Liver (tissue), 9 donors: ENCODE measurements around the gene STEEP1. TPM values are rescaled to one million over a fixed set of nuclear protein-coding genes. Genes with fewer than 3 reads are reported as not detected.

ENCODE experiments used
- DNase-seq: peaks from one replicate; pipeline ENCODE4 v3.0.0-alpha.2; 2017; ENCODE audit warnings: low spot score
- H3K27ac ChIP-seq, 2 donors: one replicate each; pipeline ENCODE4 v1.7.0; 2013; ENCODE audit warnings: inconsistent platforms in 2 of 2, low read length in 2 of 2, control low read depth in 1 of 2, low read depth in 1 of 2, mild to moderate bottlenecking in 1 of 2
- H3K27me3 ChIP-seq, 4 donors: one replicate each; pipeline versions ENCODE4 v1.6.1 to v1.7.0; 2013; ENCODE audit warnings: low read length in 3 of 4, inconsistent platforms in 1 of 4, mild to moderate bottlenecking in 1 of 4, moderate library complexity in 1 of 4; ENCODE audit not compliant: control insufficient read depth in 4 of 4, insufficient read depth in 4 of 4
- H3K36me3 ChIP-seq, 4 donors: one replicate each; pipeline versions ENCODE4 v1.6.1 to v1.7.0; 2013; ENCODE audit warnings: low read length in 3 of 4, mild to moderate bottlenecking in 3 of 4, low read depth in 1 of 4, moderate library complexity in 1 of 4; ENCODE audit not compliant: control insufficient read depth in 4 of 4, insufficient read depth in 3 of 4
- H3K4me1 ChIP-seq, 4 donors: one replicate each; pipeline versions ENCODE4 v1.6.1 to v1.7.0; 2013; ENCODE audit warnings: low read length in 3 of 4, mild to moderate bottlenecking in 3 of 4, moderate library complexity in 1 of 4; ENCODE audit not compliant: control insufficient read depth in 4 of 4, insufficient read depth in 4 of 4
- H3K4me3 ChIP-seq, 3 donors: one replicate each; pipeline versions ENCODE4 v1.6.1 to v1.7.0; 2013; ENCODE audit warnings: low read length in 3 of 3, control low read depth in 1 of 3, low read depth in 1 of 3, mild to moderate bottlenecking in 1 of 3
- H3K9ac ChIP-seq, 2 donors: one replicate each; pipeline ENCODE4 v1.7.0; 2013; ENCODE audit warnings: low read length in 2 of 2, mild to moderate bottlenecking in 2 of 2, moderate library complexity in 2 of 2, control low read depth in 1 of 2, low read depth in 1 of 2
- H3K9me3 ChIP-seq, 4 donors: one replicate each; pipeline versions ENCODE4 v1.6.1 to v1.7.0; 2013; ENCODE audit warnings: low read length in 3 of 4; ENCODE audit not compliant: control insufficient read depth in 4 of 4
- EGR1 ChIP-seq, 2 donors: IDR thresholded peaks; 2 replicates each; pipeline ENCODE4 v1.6.1; 2016 to 2018; ENCODE audit warnings: antibody characterized with exemption in 2 of 2, low read depth in 2 of 2
- FOXA1 ChIP-seq: IDR thresholded peaks from 2 replicates; pipeline ENCODE4 v1.6.1; 2016; ENCODE audit warnings: antibody characterized with exemption
- FOXA2 ChIP-seq: IDR thresholded peaks from 2 replicates; pipeline ENCODE4 v1.6.1; 2016; ENCODE audit warnings: antibody characterized with exemption
- GABPA ChIP-seq, 2 donors: IDR thresholded peaks in 1 of 2; conservative IDR thresholded peaks in 1 of 2; 2 replicates each; pipeline ENCODE4 v1.6.1; 2016; ENCODE audit warnings: antibody characterized with exemption in 2 of 2, mild to moderate bottlenecking in 1 of 2, moderate library complexity in 1 of 2
- HNF4A ChIP-seq, 2 donors: conservative IDR thresholded peaks; 2 replicates each; pipeline ENCODE4 v1.6.1; 2016; ENCODE audit warnings: antibody characterized with exemption in 2 of 2, mild to moderate bottlenecking in 2 of 2
- HNF4G ChIP-seq: IDR thresholded peaks from 2 replicates; pipeline ENCODE4 v1.6.1; 2016; ENCODE audit warnings: antibody characterized with exemption
- JUND ChIP-seq, 2 donors: IDR thresholded peaks; 2 replicates each; pipeline ENCODE4 v1.6.1; 2016; ENCODE audit warnings: antibody characterized with exemption in 2 of 2
- MAX ChIP-seq: IDR thresholded peaks from 2 replicates; pipeline ENCODE4 v1.6.1; 2016; ENCODE audit warnings: antibody characterized with exemption
- NR2F2 ChIP-seq: IDR thresholded peaks from 2 replicates; pipeline ENCODE4 v1.6.1; 2016; ENCODE audit warnings: antibody characterized with exemption
- RAD21 ChIP-seq, 2 donors: IDR thresholded peaks; 2 replicates each; pipeline ENCODE4 v1.6.1; 2016; ENCODE audit warnings: antibody characterized with exemption in 2 of 2, mild to moderate bottlenecking in 2 of 2
- REST ChIP-seq: IDR thresholded peaks from 2 replicates; pipeline ENCODE4 v1.6.1; 2016; ENCODE audit warnings: antibody characterized with exemption, mild to moderate bottlenecking
- RXRA ChIP-seq, 2 donors: IDR thresholded peaks; 2 replicates each; pipeline ENCODE4 v1.6.1; 2017 to 2018; ENCODE audit warnings: antibody characterized with exemption in 2 of 2, mild to moderate bottlenecking in 1 of 2
- SP1 ChIP-seq: IDR thresholded peaks from 2 replicates; pipeline ENCODE4 v1.6.1; 2018; ENCODE audit warnings: antibody characterized with exemption, mild to moderate bottlenecking
- TAF1 ChIP-seq: conservative IDR thresholded peaks from 2 replicates; pipeline ENCODE4 v1.6.1; 2016; ENCODE audit warnings: antibody characterized with exemption, mild to moderate bottlenecking
- YY1 ChIP-seq: IDR thresholded peaks from 2 replicates; pipeline ENCODE4 v1.6.1; 2016; ENCODE audit warnings: antibody characterized with exemption, mild to moderate bottlenecking
- ZBTB33 ChIP-seq: IDR thresholded peaks from 2 replicates; pipeline ENCODE4 v1.6.1; 2016; ENCODE audit warnings: antibody characterized with exemption
- WGBS: extraction: QIAGEN DNeasy Blood & Tissue Kit; methylation state at CpG from one replicate; pipeline ENCODE4 v1.1.7; 2013; 5-methylcytosine and 5-hydroxymethylcytosine counted together
- polyA plus RNA-seq, 2 donors: library from polyadenylated mRNA; stranded (reverse) in 1 of 2; unstranded in 1 of 2; fragments of 200-250 nt in 1 of 2; fragments of >200 nt in 1 of 2; fragmentation: Nextera tagmentation in 1 of 2; extraction: Ambion mirVana in 1 of 2; gene quantifications; one replicate each; pipeline versions ENCODE4 v1.2.1 to v1.2.3, GENCODE V29; 2013 to 2015
- total RNA-seq, 2 donors: library from RNA; depleted of rRNA; stranded (reverse); fragments of >200 nt; gene quantifications; one replicate each; pipeline ENCODE4 v1.2.3, GENCODE V29; 2014
- TF ChIP-seq, protein P1 (sequence below): IDR thresholded peaks from 2 replicates; pipeline ENCODE4 v1.6.1; 2016; ENCODE audit warnings: antibody characterized with exemption
- TF ChIP-seq, protein P2 (sequence below): fragments of 150-350 bp; IDR thresholded peaks from 2 replicates; pipeline ENCODE4 v1.5.1; 2017; ENCODE audit warnings: improper control_type of control experiment, low read depth, low read length; ENCODE audit not compliant: missing input control
- donor health status: healthy.
- donor health status: healthy.
- donor health status: healthy.
- donor health status: healthy.
- donor health status: healthy.

Gene STEEP1
- total and polyA plus RNA-seq, 4 donors: 4.3 to 14.2 (median 10.2) TPM

GRCh38 chrX:119503484-119503861 lies 61.7 kb downstream of the STEEP1 start:
- Histone ChIP-seq H3K27ac (peak overlapping the region; percentile 38 to 62), H3K4me3 (no peak overlapping the region), H3K9me3 (no peaks in the 10 kb centered on the region), H3K4me1 (peaks cover 8 to 40% (median 26%) of the 10 kb centered on the region in 4 donors), H3K36me3 (no peaks in the 10 kb centered on the region), H3K27me3 (no peaks in the 10 kb centered on the region), H3K9ac (no peak overlapping the region)
- WGBS: 21% methylated on average over 2 of the region's 2 CpGs
- DNase-seq: no peak
- TF ChIP-seq REST (no peak), RXRA (IDR thresholded peaks at IDR 0.05) (peak; percentile 28 to 59), TAF1 (no peak), SP1 (peak; percentile 46), YY1 (peak; percentile 24), JUND (IDR thresholded peaks at IDR 0.05) (peak in 1 of 2 donors; percentile 32), FOXA2 (peak; percentile 24), MAX (no peak), HNF4A (conservative IDR thresholded peaks at IDR 0.05) (peak; percentile 47 to 61), RAD21 (IDR thresholded peaks at IDR 0.05) (peak in 1 of 2 donors; percentile 10), GABPA (IDR thresholded peaks at IDR 0.05 in 1 of 2, conservative IDR thresholded peaks at IDR 0.05 in 1 of 2) (no peak), FOXA1 (no peak), ZBTB33 (no peak), HNF4G (no peak), NR2F2 (no peak), EGR1 (IDR thresholded peaks at IDR 0.05; ENCODE audit: low read depth in 2 of 2) (no peak)
- TF ChIP-seq, protein P1, sequence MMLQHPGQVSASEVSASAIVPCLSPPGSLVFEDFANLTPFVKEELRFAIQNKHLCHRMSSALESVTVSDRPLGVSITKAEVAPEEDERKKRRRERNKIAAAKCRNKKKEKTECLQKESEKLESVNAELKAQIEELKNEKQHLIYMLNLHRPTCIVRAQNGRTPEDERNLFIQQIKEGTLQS: no peak
- TF ChIP-seq, protein P2, sequence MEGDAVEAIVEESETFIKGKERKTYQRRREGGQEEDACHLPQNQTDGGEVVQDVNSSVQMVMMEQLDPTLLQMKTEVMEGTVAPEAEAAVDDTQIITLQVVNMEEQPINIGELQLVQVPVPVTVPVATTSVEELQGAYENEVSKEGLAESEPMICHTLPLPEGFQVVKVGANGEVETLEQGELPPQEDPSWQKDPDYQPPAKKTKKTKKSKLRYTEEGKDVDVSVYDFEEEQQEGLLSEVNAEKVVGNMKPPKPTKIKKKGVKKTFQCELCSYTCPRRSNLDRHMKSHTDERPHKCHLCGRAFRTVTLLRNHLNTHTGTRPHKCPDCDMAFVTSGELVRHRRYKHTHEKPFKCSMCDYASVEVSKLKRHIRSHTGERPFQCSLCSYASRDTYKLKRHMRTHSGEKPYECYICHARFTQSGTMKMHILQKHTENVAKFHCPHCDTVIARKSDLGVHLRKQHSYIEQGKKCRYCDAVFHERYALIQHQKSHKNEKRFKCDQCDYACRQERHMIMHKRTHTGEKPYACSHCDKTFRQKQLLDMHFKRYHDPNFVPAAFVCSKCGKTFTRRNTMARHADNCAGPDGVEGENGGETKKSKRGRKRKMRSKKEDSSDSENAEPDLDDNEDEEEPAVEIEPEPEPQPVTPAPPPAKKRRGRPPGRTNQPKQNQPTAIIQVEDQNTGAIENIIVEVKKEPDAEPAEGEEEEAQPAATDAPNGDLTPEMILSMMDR: no peak
